Measurements from ENCODE around the gene CBFA2T3.

DNA sequence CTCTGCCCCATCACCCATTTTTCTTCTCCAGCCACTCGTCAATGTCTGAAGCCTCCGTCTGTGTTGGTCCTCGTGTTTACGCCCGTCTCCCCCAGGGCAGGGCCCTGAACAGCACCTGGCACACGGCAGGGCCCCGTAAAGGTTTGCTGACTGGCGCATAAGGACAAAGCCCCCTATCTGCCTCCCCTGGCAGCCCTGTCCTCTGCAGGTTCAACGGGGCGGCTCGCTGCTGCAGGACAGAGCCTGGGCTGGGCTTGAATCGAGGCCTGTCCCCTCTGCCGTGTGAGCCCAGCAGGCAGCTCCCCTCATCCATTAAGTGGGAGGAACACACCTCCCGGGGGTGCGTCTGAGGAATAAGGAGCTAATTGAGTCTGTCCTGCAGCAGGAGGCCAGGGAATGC is 64.5 kb downstream of the CBFA2T3 start:
- TF ChIP-seq, protein P1, sequence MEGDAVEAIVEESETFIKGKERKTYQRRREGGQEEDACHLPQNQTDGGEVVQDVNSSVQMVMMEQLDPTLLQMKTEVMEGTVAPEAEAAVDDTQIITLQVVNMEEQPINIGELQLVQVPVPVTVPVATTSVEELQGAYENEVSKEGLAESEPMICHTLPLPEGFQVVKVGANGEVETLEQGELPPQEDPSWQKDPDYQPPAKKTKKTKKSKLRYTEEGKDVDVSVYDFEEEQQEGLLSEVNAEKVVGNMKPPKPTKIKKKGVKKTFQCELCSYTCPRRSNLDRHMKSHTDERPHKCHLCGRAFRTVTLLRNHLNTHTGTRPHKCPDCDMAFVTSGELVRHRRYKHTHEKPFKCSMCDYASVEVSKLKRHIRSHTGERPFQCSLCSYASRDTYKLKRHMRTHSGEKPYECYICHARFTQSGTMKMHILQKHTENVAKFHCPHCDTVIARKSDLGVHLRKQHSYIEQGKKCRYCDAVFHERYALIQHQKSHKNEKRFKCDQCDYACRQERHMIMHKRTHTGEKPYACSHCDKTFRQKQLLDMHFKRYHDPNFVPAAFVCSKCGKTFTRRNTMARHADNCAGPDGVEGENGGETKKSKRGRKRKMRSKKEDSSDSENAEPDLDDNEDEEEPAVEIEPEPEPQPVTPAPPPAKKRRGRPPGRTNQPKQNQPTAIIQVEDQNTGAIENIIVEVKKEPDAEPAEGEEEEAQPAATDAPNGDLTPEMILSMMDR (IDR thresholded peaks at IDR 0.05; ENCODE audit: borderline replicate concordance, extremely low read depth, low read length, poor library complexity, severe bottlenecking): no peak
- TF ChIP-seq EZH2 (IDR thresholded peaks at IDR 0.05; ENCODE audit: borderline replicate concordance, low read depth, low read length, severe bottlenecking): no peak

Measured in DND-41 (cell line).